OCI-M2 (cell line): ENCODE results near the gene PGM5.
"Not testable (repeated sequence)": the region's sequence is repeated elsewhere in the genome, so short reads cannot be mapped to it uniquely, and the experiment has no call there.

Source experiments
- DNase-seq: peaks from one replicate; lab custom pipeline; 2025; ENCODE audit not compliant: unreplicated experiment; lab: John Stamatoyannopoulos, UW

The PGM5 gene

DNA sequence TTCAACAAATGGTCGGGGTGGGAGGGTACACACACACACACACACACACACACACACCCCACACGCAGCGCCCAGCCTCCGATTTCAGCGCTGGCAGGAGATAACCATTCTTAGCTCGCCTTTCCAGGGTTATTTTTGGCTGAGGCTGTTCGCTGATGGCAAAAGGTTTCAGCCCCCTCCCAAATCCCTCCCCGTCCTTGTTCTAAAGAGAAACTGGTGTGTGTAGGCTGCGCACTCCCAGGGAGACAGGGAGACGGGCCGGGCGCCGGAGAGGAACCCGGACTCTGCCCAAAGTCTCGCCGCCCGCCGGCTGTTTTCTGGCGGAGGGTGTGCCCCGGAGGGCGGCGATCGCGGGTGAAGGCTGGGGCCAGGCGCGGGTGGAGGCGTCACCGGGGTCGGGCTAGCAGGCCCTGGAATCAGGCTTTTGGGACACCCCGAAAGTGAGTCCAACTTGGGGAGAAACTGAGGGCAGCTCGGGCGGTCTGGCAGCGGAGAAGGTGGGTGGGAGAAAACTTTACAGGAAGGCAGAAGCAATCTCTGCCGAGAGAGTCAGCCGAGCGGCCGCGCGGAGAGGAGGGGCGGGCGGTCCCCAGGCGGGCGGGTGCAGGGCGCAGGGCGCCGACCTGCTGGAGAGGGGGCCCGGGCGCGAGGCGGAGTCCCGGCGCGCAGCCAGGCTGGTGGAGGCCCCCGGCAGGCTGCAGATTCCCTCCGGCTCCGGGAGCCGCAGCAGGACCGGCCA is at the start of gene PGM5:
PGM5 (plus strand) TSS at position 232 of the 739 bp plus-strand sequence. CDS start 517 bp downstream, outside the sequence.
- DNase-seq: not testable (repeated sequence)

DNA sequence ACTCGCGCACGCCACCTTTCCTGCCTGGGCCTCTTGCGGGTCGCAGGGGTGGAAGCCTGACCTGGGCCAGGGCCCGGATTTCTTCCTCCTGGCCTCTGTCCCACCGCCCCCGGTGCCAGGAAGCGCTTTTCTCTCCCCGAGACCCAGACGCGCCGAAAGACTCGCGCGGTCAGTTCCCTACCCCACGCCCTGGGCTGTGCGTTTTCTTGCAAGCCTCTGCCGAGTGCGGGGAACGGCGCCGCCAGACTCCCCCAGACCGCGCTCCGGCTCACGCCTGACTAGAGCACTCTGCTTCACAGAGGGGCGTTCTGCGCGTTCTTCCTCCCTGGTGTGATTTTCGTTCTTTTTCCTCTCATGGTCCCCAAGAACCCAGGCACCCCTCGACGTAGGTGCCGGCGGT is 49.3 kb upstream of the PGM5 start:
- not testable (repeated sequence) for DNase-seq

DNA sequence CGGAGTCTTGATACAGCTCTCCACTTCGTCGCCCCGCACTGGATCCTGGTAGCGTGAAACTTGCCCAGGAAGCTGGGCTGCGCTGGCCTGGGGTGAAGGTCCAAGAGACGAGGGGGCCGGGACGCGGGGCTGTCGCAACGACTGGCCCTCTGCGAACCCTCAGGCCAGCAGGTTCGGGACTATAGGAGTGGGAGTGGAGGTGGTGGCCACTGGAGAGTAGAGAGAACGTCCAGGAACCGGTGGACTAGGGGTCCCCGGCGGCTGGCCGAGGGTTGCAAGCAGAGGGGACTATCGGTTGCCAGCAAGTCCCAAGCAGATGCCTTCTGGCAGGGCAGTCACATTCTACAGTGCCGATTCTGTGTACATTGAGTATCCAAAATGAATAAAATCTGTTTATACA is 48.8 kb upstream of the PGM5 start:
- DNase-seq: not testable (repeated sequence)

DNA sequence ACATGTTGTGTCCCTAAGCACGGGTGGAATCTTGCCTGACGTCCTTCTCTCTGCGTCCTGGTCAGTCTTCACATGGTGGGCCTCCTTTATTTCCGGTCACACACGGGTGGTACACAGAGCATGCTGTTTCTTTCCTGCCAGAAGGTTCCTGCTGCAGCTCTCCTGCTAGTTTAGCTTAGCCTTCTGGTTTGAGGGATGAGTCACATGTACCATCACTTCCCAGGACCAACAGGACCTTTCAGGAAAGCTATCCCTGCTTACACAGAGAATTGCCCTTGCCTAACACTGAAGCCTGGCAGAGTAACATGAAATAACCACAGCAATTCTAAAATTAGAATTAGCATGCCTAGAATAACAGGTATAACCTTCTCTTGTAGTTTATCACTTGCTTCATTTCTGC is 45.2 kb upstream of the PGM5 start:
- DNase-seq: not testable (repeated sequence)

DNA sequence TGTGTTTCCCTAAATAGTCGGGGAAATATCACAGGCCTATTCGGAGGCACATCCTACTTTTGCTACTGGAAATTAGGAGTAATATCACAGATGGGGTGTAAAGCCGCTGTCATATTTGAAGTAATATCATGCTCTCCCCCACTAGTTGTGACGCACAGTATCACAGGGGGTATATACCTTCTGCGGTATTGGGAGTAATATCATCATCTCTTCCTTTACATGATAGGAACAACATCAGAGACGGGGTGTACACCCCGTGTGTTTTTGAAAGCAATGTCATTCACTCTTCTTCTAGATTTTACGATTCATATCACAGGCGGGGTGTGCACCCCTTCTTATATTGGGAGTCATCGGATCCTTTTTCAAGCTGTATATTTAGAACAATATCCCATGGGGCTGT is 38.2 kb upstream of the PGM5 start:
- not testable (repeated sequence) for DNase-seq

DNA sequence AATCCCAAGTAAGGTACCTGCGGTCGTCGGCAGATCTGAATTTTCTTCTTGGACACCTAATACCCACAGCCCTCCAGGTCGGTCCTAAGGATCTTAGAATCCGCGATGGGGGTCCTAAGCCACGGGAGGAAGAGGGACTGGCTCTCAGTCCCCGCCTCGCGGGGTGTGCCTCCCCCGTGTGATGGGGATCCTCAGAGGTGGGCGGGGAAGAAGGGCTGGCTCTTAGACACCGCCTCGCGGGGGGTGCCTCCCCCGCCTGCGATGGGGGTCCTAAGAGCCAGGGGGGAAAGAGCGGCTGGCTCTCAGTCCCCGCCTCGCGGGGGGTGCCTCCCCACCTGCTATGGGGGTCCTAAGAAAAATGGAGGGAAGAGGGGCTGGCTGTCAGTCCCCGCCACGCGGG is 32.7 kb upstream of the PGM5 start:
- DNase-seq: not testable (repeated sequence)

DNA sequence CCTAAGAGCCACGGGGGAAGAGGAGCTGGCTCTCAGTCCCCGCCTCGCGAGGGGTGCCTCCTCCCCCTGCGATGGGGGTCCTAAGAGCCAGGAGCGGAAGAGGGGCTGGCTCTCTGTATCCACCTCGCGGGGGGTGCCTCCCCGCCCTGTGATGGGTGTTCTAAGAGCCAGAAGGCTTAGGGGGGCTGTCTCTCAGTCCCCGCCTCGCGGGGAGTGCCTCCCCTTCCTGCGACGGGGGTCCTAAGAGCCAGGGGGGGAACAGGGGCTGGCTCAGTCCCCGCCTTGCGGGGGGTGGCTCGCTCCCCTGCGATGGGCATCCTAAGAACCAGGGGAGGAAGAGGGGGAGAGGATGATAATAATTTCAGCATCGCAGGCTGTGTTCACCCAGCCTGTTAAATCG is 31.9 kb upstream of the PGM5 start:
- not testable (repeated sequence) for DNase-seq

DNA sequence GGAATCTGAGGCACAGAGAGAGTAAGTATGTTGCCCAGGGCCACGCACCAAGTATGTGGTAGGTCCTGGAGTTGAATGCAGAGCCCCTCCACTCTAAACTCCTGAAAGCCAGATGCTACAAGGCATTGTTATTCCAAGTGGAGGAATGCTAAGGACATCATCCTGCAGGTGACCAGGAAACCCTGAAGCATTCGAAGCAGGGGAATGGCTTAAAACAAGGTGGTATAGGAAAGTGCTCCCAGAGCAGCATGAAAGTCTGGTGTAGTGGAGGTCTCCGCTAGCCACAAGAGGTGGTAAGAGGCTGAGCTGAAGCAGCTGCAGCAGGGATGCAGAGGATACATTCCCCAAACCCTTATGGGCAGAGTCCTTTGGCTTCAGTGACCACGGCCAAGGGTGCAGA is 27.3 kb upstream of the PGM5 start:
- not testable (repeated sequence) for DNase-seq

DNA sequence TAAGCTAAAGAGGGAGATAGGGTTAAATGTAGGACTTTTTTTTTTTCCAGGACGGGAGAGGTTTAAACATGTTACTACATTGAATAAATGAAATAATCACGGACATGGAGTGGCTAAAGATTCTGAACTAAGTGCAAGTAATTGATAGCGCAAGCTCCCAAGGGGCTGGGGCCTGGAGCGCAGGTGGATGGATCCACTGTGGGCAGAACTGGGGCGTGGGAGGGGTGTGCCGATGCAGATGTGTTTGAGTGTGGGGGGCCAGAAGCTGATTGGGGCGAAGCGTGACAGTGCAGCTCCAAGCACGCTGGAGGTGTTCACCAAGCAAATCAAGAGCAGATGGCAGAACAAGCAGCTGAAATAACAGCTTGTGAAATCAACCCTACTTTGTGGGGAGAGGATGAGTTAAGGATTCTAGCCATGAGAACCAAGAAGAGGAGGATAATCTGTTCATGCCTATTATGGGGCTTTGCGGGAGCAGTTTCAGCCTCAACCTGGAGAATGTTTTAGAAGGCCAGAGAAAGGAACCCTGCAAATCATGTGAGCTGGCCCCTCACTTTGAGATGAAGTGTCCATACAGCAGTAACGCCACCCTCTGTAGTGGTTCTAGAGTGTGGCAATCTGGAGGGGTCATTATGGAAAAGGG is 25.8 kb upstream of the PGM5 start:
- DNase-seq: not testable (repeated sequence)

DNA sequence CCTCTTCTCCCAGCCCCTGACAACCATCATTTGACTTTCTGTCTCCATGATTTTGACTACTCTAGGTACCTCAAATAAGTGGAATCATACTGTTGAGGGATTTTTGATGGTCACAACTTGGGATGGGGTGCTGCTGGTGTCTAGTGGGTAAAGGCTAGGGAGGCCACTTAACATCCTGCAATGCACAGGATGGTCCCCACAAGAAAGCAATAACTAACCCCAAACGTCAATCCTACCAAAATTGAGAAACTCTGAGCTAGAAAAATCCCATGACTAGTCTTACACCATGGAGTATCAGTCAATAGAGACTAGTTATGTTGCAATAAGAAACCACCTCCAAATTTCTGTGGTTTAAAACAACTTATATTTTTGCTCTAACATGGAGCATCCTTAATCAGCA is 24.3 kb upstream of the PGM5 start:
- DNase-seq: not testable (repeated sequence)

DNA sequence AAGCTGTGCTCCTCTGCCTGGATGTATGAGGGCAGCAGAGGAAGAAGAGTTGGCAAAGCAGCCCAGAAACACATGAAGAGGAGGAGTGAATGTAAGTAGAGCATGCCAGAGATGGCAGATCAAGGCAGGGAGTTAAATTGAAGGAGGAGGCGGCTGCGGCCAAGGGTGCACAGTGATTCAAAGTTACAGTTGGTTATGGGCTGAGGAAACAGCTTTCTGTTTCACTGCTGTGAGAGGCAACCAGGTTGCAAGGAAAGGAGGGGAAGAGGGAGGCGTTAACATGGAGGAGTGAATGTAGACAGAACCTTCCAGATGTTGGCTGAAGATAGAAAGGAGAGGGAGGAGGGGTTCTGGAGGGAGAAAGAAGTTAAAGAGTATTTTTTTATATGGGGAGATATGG is 20.5 kb upstream of the PGM5 start:
- DNase-seq: not testable (repeated sequence)

DNA sequence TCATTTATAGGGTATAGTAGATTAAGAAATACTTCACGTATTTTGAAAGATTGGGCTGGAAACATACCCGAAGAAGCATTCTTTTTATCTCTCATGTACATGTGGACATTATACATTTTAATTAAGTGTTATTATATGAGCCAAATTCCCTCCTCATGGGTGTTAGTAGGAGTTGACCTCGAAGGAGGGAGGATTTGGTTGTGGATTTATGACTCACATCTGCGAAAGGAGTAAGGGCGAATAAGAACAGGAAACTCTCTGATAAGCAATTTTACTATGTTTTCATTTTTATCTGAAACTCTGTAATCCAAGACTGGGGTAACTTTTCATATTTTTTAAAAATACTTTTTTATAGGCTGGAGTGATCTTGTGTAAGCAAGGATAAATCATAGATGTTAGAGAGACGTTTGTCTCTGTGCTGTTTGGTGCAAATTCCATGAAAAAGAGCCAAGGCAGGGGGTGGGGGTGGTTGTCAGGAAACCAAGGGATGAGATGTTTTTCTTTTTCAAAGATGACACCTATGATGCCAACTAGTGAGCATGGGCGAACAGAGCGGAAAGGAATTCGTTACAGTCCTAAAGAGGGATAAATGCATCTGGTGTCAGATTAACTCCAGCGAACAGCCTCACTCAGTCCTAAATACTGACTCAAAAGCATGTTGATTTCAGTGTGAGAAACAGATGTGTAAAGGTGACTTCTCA is 19.6 kb upstream of the PGM5 start:
- DNase-seq: not testable (repeated sequence)

DNA sequence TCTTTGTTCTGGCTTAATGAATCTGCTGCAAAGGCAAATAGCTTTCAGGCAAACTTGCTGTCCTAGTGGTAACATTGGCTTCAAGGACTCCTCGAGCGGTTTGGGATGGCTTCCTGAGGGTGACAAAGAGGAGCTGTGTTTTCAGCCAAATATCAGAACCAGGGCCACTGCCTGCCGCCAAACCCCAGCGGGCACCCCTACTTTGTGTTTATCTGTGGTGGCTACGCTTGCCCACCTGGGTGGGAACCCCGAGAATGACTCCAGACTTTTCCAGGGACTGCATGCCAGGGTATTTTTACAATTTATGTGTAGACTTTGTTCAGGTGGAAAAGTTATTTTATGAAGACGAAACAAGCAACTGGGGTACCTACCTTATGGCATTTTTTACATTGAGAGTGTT is 18.4 kb upstream of the PGM5 start:
- not testable (repeated sequence) for DNase-seq

DNA sequence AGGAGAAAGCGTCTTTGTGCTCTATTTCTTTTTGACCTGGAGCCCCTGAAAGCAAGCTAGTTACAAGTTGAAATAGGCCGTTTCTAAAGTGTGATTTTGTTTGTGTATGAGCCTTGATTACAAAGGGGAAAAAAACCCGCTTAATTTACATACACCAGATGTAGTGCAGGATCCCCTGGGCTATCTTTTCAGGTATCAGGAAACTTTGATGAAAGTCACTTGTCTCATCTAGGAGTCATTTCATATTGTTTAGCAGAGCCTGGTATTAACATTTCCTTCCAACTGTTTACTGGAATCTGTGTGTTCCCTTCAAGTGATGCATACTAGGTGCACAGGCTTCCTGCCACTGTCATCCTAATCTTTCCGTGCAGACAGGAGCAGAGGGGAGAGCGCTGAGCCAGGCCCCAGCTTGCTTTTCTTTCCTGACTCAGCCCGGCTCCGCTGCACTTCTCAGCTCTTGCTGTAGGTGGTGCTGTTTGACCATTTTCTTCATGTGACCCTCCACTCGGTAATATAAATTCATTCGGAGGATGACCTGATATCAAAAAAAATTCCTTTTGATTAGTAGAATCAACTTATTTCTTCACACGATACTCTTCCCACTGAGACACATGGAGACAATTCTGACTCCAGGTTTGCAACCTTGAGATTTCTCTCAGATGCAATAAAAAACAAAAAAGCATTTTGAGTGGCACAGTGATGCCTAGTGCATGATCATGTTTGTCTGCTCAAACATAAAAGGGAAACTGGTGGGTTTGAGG is 14.0 kb upstream of the PGM5 start:
- not testable (repeated sequence) for DNase-seq

DNA sequence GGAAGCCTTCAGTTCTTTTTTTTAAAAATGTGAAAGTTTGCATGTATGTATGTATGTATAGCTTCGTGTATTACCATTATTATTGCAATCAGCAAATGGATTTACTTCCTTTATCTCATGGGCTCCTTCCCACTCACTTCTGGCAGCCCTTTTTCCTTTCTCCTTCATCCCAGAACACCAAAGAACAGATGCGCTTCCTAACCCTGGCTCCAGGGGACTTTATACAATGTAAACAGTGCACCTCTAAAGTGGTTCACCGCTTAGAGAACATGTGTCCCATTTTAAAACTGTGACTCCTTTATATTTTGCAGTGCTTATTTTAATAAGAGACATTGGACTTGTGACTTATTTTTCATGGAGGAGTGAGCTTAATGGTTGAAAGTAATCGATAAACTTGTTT is 13.2 kb upstream of the PGM5 start:
- not testable (repeated sequence) for DNase-seq

DNA sequence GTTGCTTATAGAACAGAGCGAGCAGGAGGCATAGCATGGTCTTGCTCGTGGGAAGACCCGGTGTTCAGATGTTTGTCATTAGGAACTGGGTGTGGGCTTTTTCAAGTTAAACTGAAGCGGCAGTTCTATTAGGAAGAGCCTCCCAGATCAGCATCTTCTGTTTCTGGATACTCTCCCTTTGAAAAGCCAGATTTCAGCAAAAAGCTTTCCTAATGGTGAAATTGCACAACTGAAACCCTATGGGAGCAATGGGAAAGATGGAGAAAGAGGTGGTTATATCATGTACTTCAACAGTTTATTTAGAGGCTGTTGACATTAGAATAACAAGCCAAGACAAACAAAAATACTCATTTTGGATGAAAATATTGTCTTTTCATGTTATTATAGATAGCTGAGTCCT is 12.4 kb upstream of the PGM5 start:
- not testable (repeated sequence) for DNase-seq

DNA sequence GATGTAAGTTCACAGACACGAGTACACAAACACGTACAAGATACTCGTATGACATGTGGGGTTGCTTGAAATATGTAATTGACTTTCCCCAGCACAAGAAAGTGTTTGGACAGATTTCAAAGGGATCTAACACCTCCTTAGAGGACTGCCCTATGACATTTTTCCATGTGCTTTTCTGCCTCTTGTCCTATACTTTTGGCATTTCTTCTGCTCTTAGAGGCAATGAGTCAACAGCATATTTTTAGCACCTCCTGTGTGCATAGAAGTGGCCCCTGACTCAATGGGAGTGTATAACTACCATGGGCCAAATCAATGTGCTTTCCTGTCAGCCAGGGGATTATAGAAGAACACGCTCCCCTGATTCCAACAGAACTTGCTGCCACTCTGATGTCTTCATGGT is 4.7 kb upstream of the PGM5 start:
- DNase-seq: not testable (repeated sequence)

DNA sequence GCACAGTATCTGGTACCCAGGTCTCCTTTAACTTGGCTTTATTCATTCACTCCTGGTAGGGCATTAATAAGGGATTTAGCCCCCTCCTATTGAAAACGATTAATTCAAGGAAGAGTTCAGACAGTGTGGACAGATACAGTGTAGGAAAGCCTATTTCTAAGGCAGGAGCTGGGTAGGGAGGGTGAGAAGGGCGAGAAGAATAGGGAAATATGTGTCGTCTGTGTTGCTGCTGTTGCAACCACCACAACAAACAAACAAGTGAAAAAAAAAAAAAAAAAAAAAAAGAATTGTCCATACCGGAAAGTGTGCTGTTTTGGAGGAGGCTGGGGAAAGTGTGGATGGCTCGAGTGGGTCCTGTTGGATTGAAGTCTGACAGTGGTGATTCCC is 425 bp upstream of the PGM5 start:
- not testable (repeated sequence) for DNase-seq

DNA sequence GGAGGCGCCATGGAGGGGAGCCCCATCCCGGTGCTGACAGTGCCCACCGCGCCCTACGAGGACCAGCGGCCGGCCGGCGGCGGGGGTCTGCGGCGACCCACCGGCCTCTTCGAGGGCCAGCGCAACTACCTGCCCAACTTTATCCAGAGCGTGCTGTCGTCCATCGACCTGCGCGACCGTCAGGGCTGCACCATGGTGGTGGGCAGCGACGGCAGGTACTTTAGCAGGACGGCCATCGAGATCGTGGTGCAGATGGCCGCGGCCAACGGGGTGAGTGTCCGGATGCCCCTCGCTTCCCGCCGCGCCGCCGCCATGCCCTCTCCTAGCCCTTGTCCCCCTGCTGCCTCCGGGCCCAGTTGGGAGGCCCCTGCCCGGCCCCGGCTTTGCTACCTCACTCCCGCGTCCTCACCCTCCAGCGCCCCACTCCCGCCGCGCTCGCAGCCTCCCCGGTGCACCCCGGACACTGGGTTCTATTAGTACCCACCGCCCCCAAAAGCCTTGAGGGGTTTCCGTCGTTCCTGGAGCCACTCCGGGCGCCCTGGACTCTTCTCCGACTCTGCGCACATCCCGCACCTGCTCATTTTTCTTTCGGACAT is 806 bp downstream of the PGM5 start:
- not testable (repeated sequence) for DNase-seq

DNA sequence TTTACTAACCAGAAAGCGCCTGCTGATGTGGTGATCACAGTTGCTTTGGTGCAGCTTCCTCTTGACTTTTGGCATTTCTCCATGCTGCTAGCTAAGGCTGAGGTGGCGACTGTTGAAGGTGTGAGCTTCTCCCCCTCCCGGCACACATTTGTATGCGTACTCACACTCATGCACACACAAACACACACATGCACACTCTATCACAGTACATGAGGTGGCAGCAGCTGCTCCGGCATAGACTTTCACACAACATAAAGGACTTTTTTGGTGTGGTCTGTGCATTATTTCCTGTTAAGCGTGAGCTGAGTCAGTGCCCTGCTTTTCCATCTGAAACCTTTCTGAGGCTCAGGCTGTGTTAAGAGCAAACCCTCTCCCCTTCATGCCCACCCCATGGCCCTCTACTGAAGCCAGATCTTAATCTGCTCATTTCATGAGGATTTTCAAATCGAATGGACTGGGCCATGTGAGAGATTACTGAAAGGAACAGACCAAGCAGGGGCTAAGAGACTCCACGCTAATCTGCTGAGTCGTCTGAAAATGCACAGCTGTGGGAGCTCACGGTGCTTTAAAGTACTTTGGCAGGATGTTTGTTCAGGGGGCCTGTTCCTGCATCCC is 10.6 kb downstream of the PGM5 start:
- not testable (repeated sequence) for DNase-seq
